Dedifferentiated amniotic fluid mesenchymal stem cell (primary cell): ENCODE results near the gene SLC25A36.
A peak's percentile ranks its signal among the peaks of the same experiment; 100 is the strongest.

Experiments used
- DNase-seq: peaks from one replicate; pipeline ENCODE4 v3.0.0-alpha.2; 2016; ENCODE audit errors: extremely low spot score

The SLC25A36 gene

GRCh38 chr3:140941434-140942220 lies at the start of gene SLC25A36:
Gene SLC25A36, plus strand, starts transcription at chr3:140941836. Its CDS starts 219 bp downstream, at chr3:140942055.
- DNase-seq = peak; percentile 99

GRCh38 chr3:140896997-140897396 lies 44.6 kb upstream of the SLC25A36 start:
- no peak for DNase-seq

GRCh38 chr3:140898340-140899180 lies 43.1 kb upstream of the SLC25A36 start:
- peak; percentile 86 for DNase-seq

- DNase-seq = no peak
Observed at GRCh38 chr3:140899363-140899762, 42.3 kb upstream of the SLC25A36 start.

GRCh38 chr3:140902791-140903190 lies 38.8 kb upstream of the SLC25A36 start:
- DNase-seq = no peak

- DNase-seq = no peak
Observed at GRCh38 chr3:140903196-140903595, 38.4 kb upstream of the SLC25A36 start.

- no peak for DNase-seq
Observed at GRCh38 chr3:140904521-140904920, 37.1 kb upstream of the SLC25A36 start.

- DNase-seq = no peak
Observed at GRCh38 chr3:140905559-140905958, 36.1 kb upstream of the SLC25A36 start.

- DNase-seq = no peak
Observed at GRCh38 chr3:140906785-140907184, 34.9 kb upstream of the SLC25A36 start.

GRCh38 chr3:140910860-140911259 lies 30.8 kb upstream of the SLC25A36 start:
- DNase-seq = no peak

GRCh38 chr3:140911822-140912221 lies 29.8 kb upstream of the SLC25A36 start:
- DNase-seq = no peak

- DNase-seq = no peak
Observed at GRCh38 chr3:140913728-140914127, 27.9 kb upstream of the SLC25A36 start.

GRCh38 chr3:140914384-140914945 lies 27.2 kb upstream of the SLC25A36 start:
- no peak for DNase-seq

GRCh38 chr3:140916603-140917002 lies 25.0 kb upstream of the SLC25A36 start:
- DNase-seq = no peak

GRCh38 chr3:140917772-140918171 lies 23.9 kb upstream of the SLC25A36 start:
- no peak for DNase-seq

- no peak for DNase-seq
Observed at GRCh38 chr3:140920029-140920428, 21.6 kb upstream of the SLC25A36 start.

- DNase-seq = no peak
Observed at GRCh38 chr3:140922634-140923033, 19.0 kb upstream of the SLC25A36 start.

GRCh38 chr3:140924097-140924873 lies 17.4 kb upstream of the SLC25A36 start:
- no peak for DNase-seq

GRCh38 chr3:140927279-140928069 lies 14.2 kb upstream of the SLC25A36 start:
- DNase-seq = no peak

- DNase-seq = no peak
Observed at GRCh38 chr3:140929446-140929845, 12.2 kb upstream of the SLC25A36 start.

GRCh38 chr3:140931016-140931454 lies 10.6 kb upstream of the SLC25A36 start:
- no peak for DNase-seq
